MM.1S (cell line): ENCODE data around the gene ALG9.

Source experiments
- EZH2 ChIP-seq: fragments of 300-600 bp; sonication (generic); optimal IDR thresholded peaks from 2 replicates; pipeline ENCODE3; 2017; ENCODE audit warnings: low read depth, mild to moderate bottlenecking, antibody characterized with exemption, low read length, mixed read lengths
- EZH2phosphoT487 ChIP-seq: fragments of 300-600 bp; sonication (generic); IDR thresholded peaks from 2 replicates; pipeline ENCODE4 v1.6.1; 2018; ENCODE audit warnings: antibody characterized with exemption, low read length
- TF ChIP-seq, protein P1 (sequence below): fragments of 300-600 bp; sonication (generic); IDR thresholded peaks from 2 replicates; pipeline ENCODE4 v1.5.1; 2016; ENCODE audit warnings: antibody characterized with exemption, low read length, mixed read lengths

DNA sequence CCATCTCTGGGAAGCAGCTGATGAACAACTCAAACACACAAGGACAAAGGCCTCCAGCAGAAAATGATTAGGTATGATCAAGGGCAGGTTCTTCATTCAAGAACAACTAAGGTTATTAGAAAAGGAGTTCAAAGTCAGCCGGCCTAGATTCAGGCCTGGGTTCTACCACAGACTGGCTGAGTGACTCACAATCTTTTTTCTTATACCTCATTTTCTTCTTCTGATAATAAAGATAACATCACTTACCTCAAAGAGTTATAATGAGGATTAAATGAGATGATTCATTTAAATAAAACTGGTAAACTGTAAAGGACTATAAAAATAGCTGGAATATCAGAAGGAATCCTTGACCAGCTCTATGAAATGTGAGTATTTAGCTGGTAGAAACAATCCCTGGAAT lies 55.9 kb downstream of the ALG9 start:
- TF ChIP-seq, protein P1, sequence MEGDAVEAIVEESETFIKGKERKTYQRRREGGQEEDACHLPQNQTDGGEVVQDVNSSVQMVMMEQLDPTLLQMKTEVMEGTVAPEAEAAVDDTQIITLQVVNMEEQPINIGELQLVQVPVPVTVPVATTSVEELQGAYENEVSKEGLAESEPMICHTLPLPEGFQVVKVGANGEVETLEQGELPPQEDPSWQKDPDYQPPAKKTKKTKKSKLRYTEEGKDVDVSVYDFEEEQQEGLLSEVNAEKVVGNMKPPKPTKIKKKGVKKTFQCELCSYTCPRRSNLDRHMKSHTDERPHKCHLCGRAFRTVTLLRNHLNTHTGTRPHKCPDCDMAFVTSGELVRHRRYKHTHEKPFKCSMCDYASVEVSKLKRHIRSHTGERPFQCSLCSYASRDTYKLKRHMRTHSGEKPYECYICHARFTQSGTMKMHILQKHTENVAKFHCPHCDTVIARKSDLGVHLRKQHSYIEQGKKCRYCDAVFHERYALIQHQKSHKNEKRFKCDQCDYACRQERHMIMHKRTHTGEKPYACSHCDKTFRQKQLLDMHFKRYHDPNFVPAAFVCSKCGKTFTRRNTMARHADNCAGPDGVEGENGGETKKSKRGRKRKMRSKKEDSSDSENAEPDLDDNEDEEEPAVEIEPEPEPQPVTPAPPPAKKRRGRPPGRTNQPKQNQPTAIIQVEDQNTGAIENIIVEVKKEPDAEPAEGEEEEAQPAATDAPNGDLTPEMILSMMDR, result no peak
- TF ChIP-seq EZH2 (no peak), EZH2phosphoT487 (no peak)
